Neural cell (in vitro differentiated cells): Measurements from ENCODE around the gene STOML3. TPM values are rescaled to one million over a fixed set of nuclear protein-coding genes. Genes with fewer than 3 reads are reported as not detected.

Experiments
- H2AFZ ChIP-seq: fragments of 200-600, 300-800 bp; sonication (generic), shearing (Covaris generic); 2 replicates; pipeline ENCODE4 v1.6.0; 2014; ENCODE audit warnings: low read depth, mild to moderate bottlenecking, antibody characterized with exemption, low read length, moderate library complexity
- H3F3A ChIP-seq: fragments of 200-600 bp; shearing (Covaris generic); 2 replicates; pipeline ENCODE4 v1.6.1; 2016; ENCODE audit warnings: mild to moderate bottlenecking, moderate library complexity, mixed read lengths, antibody characterized with exemption, low read length; ENCODE audit not compliant: insufficient read depth, poor library complexity, severe bottlenecking
- H3K27ac ChIP-seq: fragments of 200-600, 300-800 bp; sonication (generic), shearing (Covaris generic); 2 replicates; pipeline ENCODE4 v1.5.1; 2014; ENCODE audit warnings: mild to moderate bottlenecking, low read length, moderate library complexity
- H3K27me3 ChIP-seq: fragments of 300-800, 200-600 bp; sonication (generic), shearing (Covaris generic); 2 replicates; pipeline ENCODE4 v1.6.0; 2014; ENCODE audit warnings: mild to moderate bottlenecking, low read depth, low read length, moderate library complexity; ENCODE audit not compliant: insufficient read depth
- H3K36me3 ChIP-seq: fragments of 300-800, 200-600 bp; sonication (generic), shearing (Covaris generic); 2 replicates; pipeline ENCODE4 v1.5.1; 2014; ENCODE audit warnings: mild to moderate bottlenecking, antibody characterized with exemption, low read length, moderate library complexity; ENCODE audit not compliant: insufficient read depth
- H3K4me2 ChIP-seq: fragments of 300-800, 200-600 bp; sonication (generic), shearing (Covaris generic); 2 replicates; pipeline ENCODE4 v1.6.0; 2014; ENCODE audit warnings: mild to moderate bottlenecking, low read length
- H3K4me3 ChIP-seq: fragments of 300-800, 200-600 bp; sonication (generic), shearing (Covaris generic); 2 replicates; pipeline ENCODE4 v1.5.1; 2014; ENCODE audit warnings: mild to moderate bottlenecking, low read length, moderate library complexity
- H3K79me2 ChIP-seq: fragments of 200-600 bp; shearing (Covaris generic); replicated peaks from 2 replicates; pipeline ENCODE4 v1.6.0; 2014; ENCODE audit warnings: mild to moderate bottlenecking, low read length, moderate library complexity; ENCODE audit not compliant: insufficient read depth
- H3K9ac ChIP-seq: fragments of 300-800, 200-600 bp; sonication (generic), shearing (Covaris generic); 2 replicates; pipeline ENCODE4 v1.6.1; 2016; ENCODE audit warnings: mild to moderate bottlenecking, low read length, mixed read lengths
- H3K9me2 ChIP-seq: fragments of 200-600 bp; shearing (Covaris generic); 2 replicates; pipeline ENCODE4 v1.6.1; 2016; ENCODE audit warnings: mild to moderate bottlenecking, low read length, mixed read lengths; ENCODE audit not compliant: insufficient read depth
- H3K9me3 ChIP-seq: fragments of 200-600, 300-800 bp; sonication (generic), shearing (Covaris generic); 2 replicates; pipeline ENCODE4 v1.6.1; 2016; ENCODE audit warnings: mild to moderate bottlenecking, mixed run types, low read length, moderate library complexity, mixed read lengths
- H4K20me1 ChIP-seq: fragments of 200-600 bp; shearing (Covaris generic); 2 replicates; pipeline ENCODE4 v1.6.1; 2016; ENCODE audit warnings: mild to moderate bottlenecking, mixed run types; ENCODE audit not compliant: insufficient read depth
- EP300 ChIP-seq: fragments of 450-650 bp; conservative IDR thresholded peaks from 2 replicates; pipeline ENCODE4 v1.6.1; 2014; ENCODE audit warnings: antibody characterized with exemption, mild to moderate bottlenecking, moderate library complexity; ENCODE audit not compliant: poor library complexity, severe bottlenecking
- EZH2 ChIP-seq: fragments of 200-600, 300-800 bp; shearing (Covaris generic), sonication (generic); IDR thresholded peaks from 2 replicates; pipeline ENCODE4 v1.6.1; 2014; ENCODE audit warnings: antibody characterized with exemption, low read length, borderline replicate concordance, mild to moderate bottlenecking; ENCODE audit not compliant: insufficient read depth, poor library complexity, severe bottlenecking
- MXI1 ChIP-seq: fragments of 450-650 bp; conservative IDR thresholded peaks from 2 replicates; pipeline ENCODE4 v1.6.1; 2014; ENCODE audit warnings: antibody characterized with exemption, mild to moderate bottlenecking; ENCODE audit not compliant: poor library complexity, severe bottlenecking
- POLR2AphosphoS5 ChIP-seq: IDR thresholded peaks from 2 replicates; pipeline ENCODE4 v1.6.1; 2012
- RAD21 ChIP-seq: fragments of 450-650 bp; conservative IDR thresholded peaks from 2 replicates; pipeline ENCODE4 v1.6.1; 2014; ENCODE audit warnings: antibody characterized with exemption, mild to moderate bottlenecking, moderate library complexity
- SMC3 ChIP-seq: fragments of 450-650 bp; conservative IDR thresholded peaks from 2 replicates; pipeline ENCODE4 v1.6.1; 2014; ENCODE audit warnings: antibody characterized with exemption, mild to moderate bottlenecking, moderate library complexity; ENCODE audit not compliant: poor library complexity
- TAF1 ChIP-seq: IDR thresholded peaks from 2 replicates; pipeline ENCODE4 v1.6.1; 2012; ENCODE audit warnings: low read depth
- polyA plus RNA-seq: library from polyadenylated mRNA; depleted of rRNA; stranded (reverse); fragments of >200 nt; gene quantifications from 2 replicates; pipeline ENCODE4 v1.2.3, GENCODE V29; 2014
- TF ChIP-seq, protein P1 (sequence below): fragments of 450-650 bp; IDR thresholded peaks from 2 replicates; pipeline ENCODE4 v1.5.1; 2014; ENCODE audit warnings: antibody characterized with exemption, mild to moderate bottlenecking, moderate library complexity; ENCODE audit not compliant: poor library complexity, severe bottlenecking
- TF ChIP-seq, protein P2 (sequence below): IDR thresholded peaks from 2 replicates; pipeline ENCODE4 v1.6.1; 2012; ENCODE audit warnings: borderline replicate concordance

Gene STOML3
- polyA plus RNA-seq, 1 donor from 2014 or later, result not detected

DNA sequence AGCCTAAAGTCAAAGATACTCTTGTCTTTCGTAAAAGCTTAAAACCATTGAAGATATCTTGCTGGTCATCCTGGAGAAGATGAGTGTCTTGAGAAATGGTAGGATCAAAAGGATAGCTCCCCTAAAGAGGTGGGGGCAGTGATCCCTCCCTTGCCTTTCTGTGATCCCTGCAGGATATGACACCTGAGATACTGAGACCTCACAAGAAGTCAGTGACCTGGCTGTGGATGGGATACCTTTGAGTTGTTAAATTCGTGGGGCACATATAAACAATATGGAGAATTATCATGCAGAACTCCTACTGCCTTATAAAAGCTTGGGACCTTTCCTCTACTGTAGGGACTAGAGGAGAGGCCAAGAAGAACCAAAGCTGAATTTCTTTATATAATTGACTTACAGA lies 21.4 kb downstream of the STOML3 start:
- no peaks in the 10 kb centered on the region for H3F3A ChIP-seq
- H3K9me3 ChIP-seq, result no peaks in the 10 kb centered on the region
- no peaks in the 10 kb centered on the region for H3K36me3 ChIP-seq
- no peak overlapping the region for H2AFZ ChIP-seq
- H3K27ac ChIP-seq, result no peak overlapping the region
- no peaks in the 10 kb centered on the region for H3K79me2 ChIP-seq
- H4K20me1 ChIP-seq, result no peaks in the 10 kb centered on the region
- no peak overlapping the region for H3K9ac ChIP-seq
- no peak overlapping the region for H3K4me2 ChIP-seq
- H3K9me2 ChIP-seq, result no peaks in the 10 kb centered on the region
- no peaks in the 10 kb centered on the region for H3K27me3 ChIP-seq
- no peak overlapping the region for H3K4me3 ChIP-seq
- TF ChIP-seq RAD21 (no peak), EP300 (no peak), SMC3 (no peak), TAF1 (no peak), MXI1 (no peak), POLR2AphosphoS5 (no peak), EZH2 (no peak)
- TF ChIP-seq, protein P1, sequence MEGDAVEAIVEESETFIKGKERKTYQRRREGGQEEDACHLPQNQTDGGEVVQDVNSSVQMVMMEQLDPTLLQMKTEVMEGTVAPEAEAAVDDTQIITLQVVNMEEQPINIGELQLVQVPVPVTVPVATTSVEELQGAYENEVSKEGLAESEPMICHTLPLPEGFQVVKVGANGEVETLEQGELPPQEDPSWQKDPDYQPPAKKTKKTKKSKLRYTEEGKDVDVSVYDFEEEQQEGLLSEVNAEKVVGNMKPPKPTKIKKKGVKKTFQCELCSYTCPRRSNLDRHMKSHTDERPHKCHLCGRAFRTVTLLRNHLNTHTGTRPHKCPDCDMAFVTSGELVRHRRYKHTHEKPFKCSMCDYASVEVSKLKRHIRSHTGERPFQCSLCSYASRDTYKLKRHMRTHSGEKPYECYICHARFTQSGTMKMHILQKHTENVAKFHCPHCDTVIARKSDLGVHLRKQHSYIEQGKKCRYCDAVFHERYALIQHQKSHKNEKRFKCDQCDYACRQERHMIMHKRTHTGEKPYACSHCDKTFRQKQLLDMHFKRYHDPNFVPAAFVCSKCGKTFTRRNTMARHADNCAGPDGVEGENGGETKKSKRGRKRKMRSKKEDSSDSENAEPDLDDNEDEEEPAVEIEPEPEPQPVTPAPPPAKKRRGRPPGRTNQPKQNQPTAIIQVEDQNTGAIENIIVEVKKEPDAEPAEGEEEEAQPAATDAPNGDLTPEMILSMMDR, result no peak
- TF ChIP-seq, protein P2, sequence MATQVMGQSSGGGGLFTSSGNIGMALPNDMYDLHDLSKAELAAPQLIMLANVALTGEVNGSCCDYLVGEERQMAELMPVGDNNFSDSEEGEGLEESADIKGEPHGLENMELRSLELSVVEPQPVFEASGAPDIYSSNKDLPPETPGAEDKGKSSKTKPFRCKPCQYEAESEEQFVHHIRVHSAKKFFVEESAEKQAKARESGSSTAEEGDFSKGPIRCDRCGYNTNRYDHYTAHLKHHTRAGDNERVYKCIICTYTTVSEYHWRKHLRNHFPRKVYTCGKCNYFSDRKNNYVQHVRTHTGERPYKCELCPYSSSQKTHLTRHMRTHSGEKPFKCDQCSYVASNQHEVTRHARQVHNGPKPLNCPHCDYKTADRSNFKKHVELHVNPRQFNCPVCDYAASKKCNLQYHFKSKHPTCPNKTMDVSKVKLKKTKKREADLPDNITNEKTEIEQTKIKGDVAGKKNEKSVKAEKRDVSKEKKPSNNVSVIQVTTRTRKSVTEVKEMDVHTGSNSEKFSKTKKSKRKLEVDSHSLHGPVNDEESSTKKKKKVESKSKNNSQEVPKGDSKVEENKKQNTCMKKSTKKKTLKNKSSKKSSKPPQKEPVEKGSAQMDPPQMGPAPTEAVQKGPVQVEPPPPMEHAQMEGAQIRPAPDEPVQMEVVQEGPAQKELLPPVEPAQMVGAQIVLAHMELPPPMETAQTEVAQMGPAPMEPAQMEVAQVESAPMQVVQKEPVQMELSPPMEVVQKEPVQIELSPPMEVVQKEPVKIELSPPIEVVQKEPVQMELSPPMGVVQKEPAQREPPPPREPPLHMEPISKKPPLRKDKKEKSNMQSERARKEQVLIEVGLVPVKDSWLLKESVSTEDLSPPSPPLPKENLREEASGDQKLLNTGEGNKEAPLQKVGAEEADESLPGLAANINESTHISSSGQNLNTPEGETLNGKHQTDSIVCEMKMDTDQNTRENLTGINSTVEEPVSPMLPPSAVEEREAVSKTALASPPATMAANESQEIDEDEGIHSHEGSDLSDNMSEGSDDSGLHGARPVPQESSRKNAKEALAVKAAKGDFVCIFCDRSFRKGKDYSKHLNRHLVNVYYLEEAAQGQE, result no peak

DNA sequence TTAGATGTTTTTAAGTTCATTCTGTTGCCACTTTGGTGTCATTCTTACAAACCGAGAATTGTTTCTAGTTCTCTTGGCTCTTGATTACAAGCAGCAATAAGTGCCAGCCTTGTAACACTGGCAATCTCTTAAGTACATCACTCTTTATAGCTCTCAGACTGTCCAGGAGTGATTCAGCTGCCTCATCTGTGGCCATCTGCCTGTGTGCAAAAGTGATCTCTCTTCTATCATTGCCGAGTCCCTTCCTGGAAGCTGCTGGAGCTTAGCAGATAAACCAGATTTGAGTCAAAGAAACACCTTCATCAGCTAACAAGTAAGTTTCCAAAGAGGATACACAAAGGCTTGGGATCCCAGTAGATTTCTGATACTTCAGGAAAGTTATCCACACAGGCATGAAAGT lies 23.2 kb downstream of the STOML3 start:
- no peaks in the 10 kb centered on the region for H3K9me3 ChIP-seq
- H2AFZ ChIP-seq, result no peak overlapping the region
- no peaks in the 10 kb centered on the region for H4K20me1 ChIP-seq
- no peaks in the 10 kb centered on the region for H3K79me2 ChIP-seq
- H3K36me3 ChIP-seq, result no peaks in the 10 kb centered on the region
- no peak overlapping the region for H3K4me2 ChIP-seq
- H3F3A ChIP-seq, result no peaks in the 10 kb centered on the region
- no peak overlapping the region for H3K9ac ChIP-seq
- H3K27ac ChIP-seq, result no peak overlapping the region
- no peaks in the 10 kb centered on the region for H3K27me3 ChIP-seq
- TF ChIP-seq TAF1 (no peak), SMC3 (no peak), MXI1 (no peak), EP300 (no peak), EZH2 (no peak), POLR2AphosphoS5 (no peak), RAD21 (no peak)
- TF ChIP-seq, protein P1, result no peak
- TF ChIP-seq, protein P2, result no peak
- no peaks in the 10 kb centered on the region for H3K9me2 ChIP-seq
- no peak overlapping the region for H3K4me3 ChIP-seq
